Upper lobe of left lung (tissue), 6 donors: ENCODE data around the gene WSCD2. TPM values are rescaled to one million over a fixed set of nuclear protein-coding genes. Genes with fewer than 3 reads are reported as not detected.
A peak's percentile ranks its signal among the peaks of the same experiment; 100 is the strongest.

Experiments
- ATAC-seq, 2 donors: fragments of 200-7000 bp; cut with Tn5 transposase; one replicate each; pipeline ENCODE4 v1.9.1; 2022; ENCODE audit warnings: mild to moderate bottlenecking in 2 of 2, moderate library complexity in 2 of 2; ENCODE audit not compliant: low FRiP score in 2 of 2
- DNase-seq, 2 donors: peaks; one replicate each; pipeline ENCODE4 v3.0.0-alpha.2; 2019 to 2020
- H3K27ac ChIP-seq, 4 donors: fragments of 200-600 bp; sonication (generic); one replicate each; pipeline ENCODE4 v1.5.1; 2016 to 2019
- H3K27me3 ChIP-seq, 4 donors: fragments of 200-600 bp; sonication (generic); one replicate each; pipeline ENCODE4 v1.5.1; 2017 to 2019
- H3K36me3 ChIP-seq, 4 donors: fragments of 200-600 bp; sonication (generic); one replicate each; pipeline ENCODE4 v1.5.1; 2016 to 2019
- H3K4me1 ChIP-seq, 4 donors: fragments of 200-600 bp; sonication (generic); one replicate each; pipeline ENCODE4 v1.5.1; 2018 to 2019
- H3K4me3 ChIP-seq, 4 donors: fragments of 200-600 bp; sonication (generic); one replicate each; pipeline ENCODE4 v1.5.1; 2017 to 2019; ENCODE audit warnings: mild to moderate bottlenecking in 2 of 4, moderate library complexity in 1 of 4
- H3K9me3 ChIP-seq, 4 donors: fragments of 200-600 bp; sonication (generic); one replicate each; pipeline ENCODE4 v1.5.1; 2018 to 2019
- EP300 ChIP-seq, 4 donors: sonication (generic); formaldehyde crosslinking; IDR thresholded peaks; one replicate each; pipeline ENCODE4 v1.5.1; 2017; ENCODE audit warnings: antibody characterized with exemption in 4 of 4, control low read depth in 2 of 4
- POLR2A ChIP-seq, 4 donors: fragments of 450-650 bp; IDR thresholded peaks; one replicate each; pipeline ENCODE4 v1.5.1; 2016 to 2017; ENCODE audit warnings: antibody characterized with exemption in 4 of 4, mild to moderate bottlenecking in 2 of 4
- POLR2AphosphoS5 ChIP-seq, 2 donors: sonication (generic); formaldehyde crosslinking; IDR thresholded peaks; one replicate each; pipeline ENCODE4 v1.5.1; 2017; ENCODE audit warnings: antibody characterized with exemption in 2 of 2
- WGBS, 2 donors: methylation state at CpG; one replicate each; pipeline ENCODE4 v1.1.5; 2017 to 2018; 5-methylcytosine and 5-hydroxymethylcytosine counted together
- total RNA-seq, 6 donors: library from RNA; depleted of rRNA in 4 of 6; stranded (reverse); fragments of >200 nt in 4 of 6; gene quantifications; one replicate each; pipeline versions ENCODE4 v1.1.0 to v1.2.1, GENCODE V29; 2016 to 2021
- TF ChIP-seq, protein P1 (sequence below), 6 experiments: fragments of 450-650 bp in 4 of 6; fragments of 200-600 bp in 2 of 6; sonication (generic) in 2 of 6; IDR thresholded peaks; one replicate each; pipeline ENCODE4 v1.5.1; 2016 to 2019; ENCODE audit warnings: antibody characterized with exemption in 6 of 6
- donor health status: DM: no; HTN: no; CAD: no; lungs with moderate emphysema.
- donor health status: DM: no; HTN: yes; CAD: no; lungs with severe emphysema.

Gene WSCD2
- total RNA-seq, 6 donors from 2014 or later = 0.17 to 1.0 (median 0.71) TPM

DNA sequence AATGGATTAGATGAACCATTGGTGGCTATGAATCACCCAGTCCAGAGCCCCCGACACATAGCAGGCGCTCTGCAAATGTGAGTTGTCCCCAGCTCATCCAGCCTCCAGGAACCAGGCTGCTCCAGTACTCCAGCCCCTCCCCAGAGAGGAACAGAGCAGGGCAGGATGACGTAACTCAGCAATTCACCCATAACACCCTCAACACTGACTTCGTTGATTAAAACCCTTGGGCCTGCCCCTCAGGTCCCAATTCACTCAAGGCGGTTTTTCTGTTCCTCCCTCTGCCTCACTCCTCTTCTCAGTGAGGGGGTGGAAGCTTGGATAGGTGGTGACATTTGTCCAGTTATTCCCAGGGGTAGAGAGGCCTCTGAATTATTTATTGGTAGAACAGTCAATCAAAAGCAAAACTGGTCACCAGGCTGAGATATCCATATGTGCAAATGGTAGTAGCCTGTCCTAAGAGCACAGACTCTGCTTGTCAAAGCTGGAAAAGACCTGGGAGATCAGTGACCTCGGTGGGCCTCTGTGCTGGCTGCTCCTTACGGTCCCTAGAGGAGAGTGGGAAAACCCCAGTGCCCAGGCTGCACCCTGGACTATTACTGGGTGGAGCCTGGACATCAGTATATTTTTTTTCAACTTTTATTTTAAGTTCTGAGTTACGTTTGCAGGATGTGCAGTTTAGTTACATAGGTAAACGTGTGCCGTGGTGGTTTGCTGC is 113.1 kb downstream of the WSCD2 start:
- Histone ChIP-seq H3K9me3 (peaks cover 0 to 3% (median 0%) of the 10 kb centered on the region in 4 donors), H3K36me3 (no peaks in the 10 kb centered on the region), H3K27me3 (no peaks in the 10 kb centered on the region), H3K4me1 (no peaks in the 10 kb centered on the region), H3K27ac (no peak overlapping the region), H3K4me3 (no peak overlapping the region)
- no peak for TF ChIP-seq POLR2AphosphoS5 (IDR thresholded peaks at IDR 0.05)
- TF ChIP-seq, protein P1, sequence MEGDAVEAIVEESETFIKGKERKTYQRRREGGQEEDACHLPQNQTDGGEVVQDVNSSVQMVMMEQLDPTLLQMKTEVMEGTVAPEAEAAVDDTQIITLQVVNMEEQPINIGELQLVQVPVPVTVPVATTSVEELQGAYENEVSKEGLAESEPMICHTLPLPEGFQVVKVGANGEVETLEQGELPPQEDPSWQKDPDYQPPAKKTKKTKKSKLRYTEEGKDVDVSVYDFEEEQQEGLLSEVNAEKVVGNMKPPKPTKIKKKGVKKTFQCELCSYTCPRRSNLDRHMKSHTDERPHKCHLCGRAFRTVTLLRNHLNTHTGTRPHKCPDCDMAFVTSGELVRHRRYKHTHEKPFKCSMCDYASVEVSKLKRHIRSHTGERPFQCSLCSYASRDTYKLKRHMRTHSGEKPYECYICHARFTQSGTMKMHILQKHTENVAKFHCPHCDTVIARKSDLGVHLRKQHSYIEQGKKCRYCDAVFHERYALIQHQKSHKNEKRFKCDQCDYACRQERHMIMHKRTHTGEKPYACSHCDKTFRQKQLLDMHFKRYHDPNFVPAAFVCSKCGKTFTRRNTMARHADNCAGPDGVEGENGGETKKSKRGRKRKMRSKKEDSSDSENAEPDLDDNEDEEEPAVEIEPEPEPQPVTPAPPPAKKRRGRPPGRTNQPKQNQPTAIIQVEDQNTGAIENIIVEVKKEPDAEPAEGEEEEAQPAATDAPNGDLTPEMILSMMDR (IDR thresholded peaks at IDR 0.05) = no peak
- no peak for TF ChIP-seq POLR2A (IDR thresholded peaks at IDR 0.05)
- no peak for TF ChIP-seq EP300 (IDR thresholded peaks at IDR 0.05)
- ATAC-seq (no peak), DNase-seq (no peak)
- WGBS, 2 donors = 67 to 74% methylated on average over 10 of the region's 10 CpGs

GRCh38 chr12:108247130-108247529 is 118.0 kb downstream of the WSCD2 start:
- TF ChIP-seq POLR2AphosphoS5 (IDR thresholded peaks at IDR 0.05) (no peak), EP300 (IDR thresholded peaks at IDR 0.05) (no peak)
- Histone ChIP-seq H3K4me3 (no peak overlapping the region), H3K36me3 (no peaks in the 10 kb centered on the region), H3K27me3 (no peaks in the 10 kb centered on the region), H3K9me3 (no peaks in the 10 kb centered on the region), H3K27ac (no peak overlapping the region), H3K4me1 (no peaks in the 10 kb centered on the region)
- ATAC-seq (no peak), DNase-seq (no peak)
- WGBS, 2 donors = 79 to 81% methylated on average over 2 of the region's 2 CpGs

DNA sequence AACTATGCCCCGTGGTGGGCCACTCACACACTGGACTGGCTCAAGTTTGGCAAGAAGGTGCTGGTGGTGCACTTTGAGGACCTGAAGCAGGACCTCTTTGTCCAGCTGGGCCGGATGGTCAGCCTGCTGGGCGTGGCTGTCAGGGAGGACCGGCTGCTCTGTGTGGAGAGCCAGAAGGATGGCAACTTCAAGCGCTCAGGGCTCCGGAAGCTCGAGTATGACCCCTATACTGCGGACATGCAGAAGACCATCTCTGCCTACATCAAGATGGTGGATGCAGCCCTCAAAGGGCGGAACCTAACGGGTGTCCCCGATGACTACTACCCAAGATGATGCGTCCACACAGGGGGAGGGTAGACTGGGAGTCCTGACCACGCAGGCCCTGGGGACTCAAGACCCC is 118.9 kb downstream of the WSCD2 start:
- WGBS, 2 donors = 90 to 92% methylated on average over 4 to 13 of the region's 13 CpGs
- peak in 1 of 2 donors; percentile 54 for DNase-seq
- no peaks in the 10 kb centered on the region for H3K36me3 ChIP-seq

GRCh38 chr12:108252523-108252922 is 123.4 kb downstream of the WSCD2 start:
- no peak overlapping the region for H3K27ac ChIP-seq
- TF ChIP-seq, protein P1 (IDR thresholded peaks at IDR 0.05) = no peak
- TF ChIP-seq POLR2AphosphoS5 (IDR thresholded peaks at IDR 0.05) = no peak
- no peak for TF ChIP-seq EP300 (IDR thresholded peaks at IDR 0.05)
- TF ChIP-seq POLR2A (IDR thresholded peaks at IDR 0.05) = no peak
- ATAC-seq (no peak), DNase-seq (no peak)
- H3K27me3 ChIP-seq = no peaks in the 10 kb centered on the region
- WGBS, 2 donors = 84 to 94% methylated on average over 7 of the region's 7 CpGs
- H3K4me3 ChIP-seq = no peak overlapping the region
- H3K36me3 ChIP-seq = no peaks in the 10 kb centered on the region
- no peaks in the 10 kb centered on the region for H3K4me1 ChIP-seq
- no peaks in the 10 kb centered on the region for H3K9me3 ChIP-seq

More for the DNA sequence above, 118.9 kb downstream of the WSCD2 start:
- H3K27ac ChIP-seq = no peak overlapping the region
- H3K27me3 ChIP-seq = no peaks in the 10 kb centered on the region
- TF ChIP-seq POLR2AphosphoS5 (IDR thresholded peaks at IDR 0.05) = no peak
- TF ChIP-seq, protein P1 (IDR thresholded peaks at IDR 0.05) = no peak
- TF ChIP-seq POLR2A (IDR thresholded peaks at IDR 0.05) = no peak
- TF ChIP-seq EP300 (IDR thresholded peaks at IDR 0.05) = no peak
- H3K4me3 ChIP-seq = no peak overlapping the region
- H3K9me3 ChIP-seq = no peaks in the 10 kb centered on the region
- no peak for ATAC-seq
- H3K4me1 ChIP-seq = no peaks in the 10 kb centered on the region

DNA sequence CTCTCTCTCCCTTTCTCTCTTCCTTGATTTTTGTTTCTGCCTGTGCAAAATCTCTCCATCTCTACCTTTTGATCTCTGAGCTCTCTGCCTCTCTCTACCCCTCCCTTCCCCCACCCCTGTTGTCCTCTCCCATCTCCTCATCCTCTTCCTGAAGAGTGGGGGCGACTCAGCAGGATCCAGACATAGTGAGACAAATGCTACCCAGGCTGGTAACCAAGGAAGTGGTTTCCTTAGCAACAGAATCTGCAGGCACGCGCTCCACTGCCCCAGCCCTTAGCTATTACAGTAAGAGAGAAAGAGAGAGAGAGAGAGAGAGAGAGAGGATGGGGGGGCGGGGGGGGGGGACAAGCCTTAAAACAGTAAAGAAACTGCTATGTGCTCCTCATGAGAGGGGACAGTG is 124.5 kb downstream of the WSCD2 start:
- no peak for DNase-seq
- no peak for ATAC-seq
- no peak overlapping the region for H3K27ac ChIP-seq
- no peaks in the 10 kb centered on the region for H3K27me3 ChIP-seq
- H3K4me1 ChIP-seq = no peaks in the 10 kb centered on the region
- H3K36me3 ChIP-seq = no peaks in the 10 kb centered on the region
- H3K4me3 ChIP-seq = no peak overlapping the region
- TF ChIP-seq EP300 (IDR thresholded peaks at IDR 0.05) (no peak), POLR2A (IDR thresholded peaks at IDR 0.05) (no peak), POLR2AphosphoS5 (IDR thresholded peaks at IDR 0.05) (no peak)
- TF ChIP-seq, protein P1 (IDR thresholded peaks at IDR 0.05) = no peak
- no peaks in the 10 kb centered on the region for H3K9me3 ChIP-seq
- 3 to 14% methylated on average over 3 to 4 of the region's 4 CpGs for WGBS, 2 donors
